AG04449 (cell line): Measurements from ENCODE around the gene PCDHGB2.

ENCODE experiments used
- CTCF ChIA-PET: fragments of 350-600 bp; formaldehyde crosslinking; extraction: SDS; loops from one replicate; lab custom pipeline; 2021; ENCODE audit warnings: antibody characterized with exemption; lab: Yijun Ruan, JAX
- POLR2A ChIA-PET: fragments of 400-600, 350-600 bp; formaldehyde crosslinking; extraction: SDS; loops from one replicate; lab custom pipeline; 2020; ENCODE audit warnings: antibody characterized with exemption, inconsistent platforms; lab: Yijun Ruan, JAX
- DNase-seq: peaks from one replicate; pipeline ENCODE4 v3.0.0-alpha.2; 2010; ENCODE audit warnings: low read depth, low spot score
- H3K4me3 ChIP-seq: 2 replicates; pipeline ENCODE4 v1.5.1; 2011; ENCODE audit warnings: low read depth, mild to moderate bottlenecking, control low read depth, low read length
- CTCF ChIP-seq: IDR thresholded peaks from one replicate; pipeline ENCODE4 v1.5.1; 2011; ENCODE audit warnings: mild to moderate bottlenecking, moderate library complexity, low read length, control low read depth, inconsistent platforms; ENCODE audit not compliant: insufficient read depth; ENCODE audit errors: missing control alignments

PCDHGB2 gene

GRCh38 chr5:141351591-141351990, 8.2 kb upstream of the PCDHGB2 start:
- TF ChIP-seq CTCF = no peak
- DNase-seq = no peak
- POLR2A ChIA-PET = no interaction called here
- CTCF ChIA-PET = interaction anchor here (2.4 to 10.4 kb wide), 6 partner anchors 22 to 215 kb away, joined by 6 to 134 read pairs (median 21); partner anchors contain the start of gene PCDHGA1
- no peak overlapping the region for H3K4me3 ChIP-seq

GRCh38 chr5:141354900-141355469, 4.8 kb upstream of the PCDHGB2 start, which contains the start of gene PCDHGA4:
Gene PCDHGA4 (plus strand): TSS chr5:141355021. CDS start chr5:141355108, 87 bp downstream.
- ChIA-PET CTCF (interaction anchor here (1.0 to 3.7 kb wide), 17 partner anchors 9 to 212 kb away, joined by 3 to 37 read pairs (median 6); partner anchors contain the start of genes PCDHGA1, PCDHGA2, PCDHGA3 and PCDHGA5), POLR2A (no interaction called here)
- TF ChIP-seq CTCF = peak; percentile 2
- no peak for DNase-seq
- H3K4me3 ChIP-seq = peak within 1 kb of the TSS; percentile 45

GRCh38 chr5:141355641-141356040, 4.2 kb upstream of the PCDHGB2 start:
- CTCF ChIA-PET = interaction anchor here (1.0 to 3.7 kb wide), 17 partner anchors 8 to 212 kb away, joined by 3 to 37 read pairs (median 6); partner anchors contain the start of genes PCDHGA1, PCDHGA2, PCDHGA3 and PCDHGA5
- POLR2A ChIA-PET = no interaction called here
- DNase-seq = no peak
- H3K4me3 ChIP-seq = no peak overlapping the region; the same call in 1 of the 2 replicates
- no peak for TF ChIP-seq CTCF

- no peak for TF ChIP-seq CTCF
- DNase-seq = no peak
- ChIA-PET CTCF (interaction anchor here (1.0 to 3.7 kb wide), 12 partner anchors 9 to 211 kb away, joined by 3 to 37 read pairs (median 6); partner anchors contain the start of genes PCDHGA2, PCDHGA3 and PCDHGB3), POLR2A (no interaction called here)
- H3K4me3 ChIP-seq = no peak overlapping the region
Observed at GRCh38 chr5:141356133-141356532, 3.7 kb upstream of the PCDHGB2 start.

GRCh38 chr5:141356950-141357349, 2.8 kb upstream of the PCDHGB2 start:
- DNase-seq = no peak
- TF ChIP-seq CTCF = no peak
- no peak overlapping the region for H3K4me3 ChIP-seq
- ChIA-PET CTCF (interaction anchor here (1.1 to 3.9 kb wide), 3 partner anchors 37 to 206 kb away, joined by 3 to 32 read pairs (median 5); no protein-coding TSS in a partner anchor), POLR2A (no interaction called here)

- ChIA-PET CTCF (interaction anchor here (0.8 to 3.9 kb wide), 6 partner anchors 10 to 205 kb away, joined by 3 to 32 read pairs (median 10); partner anchors contain the start of genes PCDHGA3, PCDHGB1 and PCDHGB3), POLR2A (no interaction called here)
- peak overlapping the region; percentile 53; the same call in 1 of the 2 replicates for H3K4me3 ChIP-seq
- DNase-seq = no peak
- no peak for TF ChIP-seq CTCF
Observed at GRCh38 chr5:141360685-141361084, 891 bp downstream of the PCDHGB2 start.
